ENCODE data around the gene TTLL11.

The TTLL11 gene

DNA sequence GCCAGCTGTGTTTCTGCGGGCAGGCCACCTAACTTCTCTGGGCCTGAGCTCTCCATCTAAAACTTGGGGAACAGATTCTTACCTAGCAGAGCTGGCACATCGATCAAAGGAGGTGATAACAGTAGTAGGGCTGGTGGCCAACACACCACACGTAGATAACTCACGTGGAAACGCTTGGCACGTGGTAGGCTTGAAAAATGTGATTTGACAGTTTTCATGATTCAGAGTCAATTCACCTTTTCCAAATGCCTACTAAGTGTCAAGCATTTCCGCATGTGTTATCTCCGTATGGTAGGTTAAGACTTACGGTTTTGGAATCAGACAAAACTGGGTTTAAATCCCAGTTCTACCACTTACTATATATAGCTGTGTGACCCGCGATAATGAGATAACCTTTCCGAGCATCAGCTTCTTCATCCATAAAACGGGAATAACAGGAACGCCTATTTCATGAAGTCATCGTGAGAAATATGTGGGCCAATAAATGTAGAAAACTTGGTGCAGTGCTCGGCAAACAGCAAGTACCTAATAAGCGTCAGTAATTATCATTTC lies 41.0 kb upstream of the TTLL11 start:
- no peak for DNase-seq (ENCODE audit: low read depth)
- H3K4me3 ChIP-seq (ENCODE audit: low read length) = no peak overlapping the region
- no peak for TF ChIP-seq CTCF (conservative IDR thresholded peaks at IDR 0.05; ENCODE audit: low read depth, low read length)

DNA sequence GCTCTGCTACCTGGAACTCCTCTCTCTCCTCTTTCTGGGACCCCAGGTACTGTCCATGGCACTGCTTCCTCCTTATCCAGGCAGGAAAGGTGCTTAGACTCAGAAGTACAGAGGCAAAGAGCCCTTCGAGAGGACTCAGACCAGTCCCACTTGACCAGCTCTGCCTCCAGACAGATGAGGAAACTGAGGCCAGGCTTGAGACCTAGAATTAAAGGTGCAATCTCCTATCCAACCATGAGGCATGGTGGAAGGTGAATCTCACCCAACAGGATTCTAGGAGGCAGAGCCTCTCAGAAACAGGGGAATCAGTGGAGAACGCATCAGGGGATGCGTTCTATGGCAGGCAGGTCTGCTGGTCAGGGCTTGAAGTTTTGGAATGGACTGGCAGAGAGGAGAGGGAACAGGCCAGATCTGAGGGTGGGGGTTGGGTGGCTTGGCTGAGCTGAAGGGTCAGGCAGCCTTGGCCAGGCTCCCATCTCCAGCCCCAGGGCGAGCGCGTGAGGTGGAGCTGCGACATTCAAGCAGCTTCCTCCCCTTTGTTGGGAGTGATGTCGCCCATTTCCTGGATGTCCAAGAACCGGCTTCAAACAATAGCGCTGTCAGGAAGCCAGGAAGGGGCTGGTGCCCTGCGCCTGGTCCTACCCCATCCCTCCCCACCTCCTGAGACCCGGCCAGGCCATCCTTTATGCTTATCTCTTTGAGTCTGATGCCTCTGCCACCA lies 40.3 kb upstream of the TTLL11 start:
- DNase-seq (ENCODE audit: low read depth) = no peak
- no peak for TF ChIP-seq CTCF (conservative IDR thresholded peaks at IDR 0.05; ENCODE audit: low read depth, low read length)
- H3K4me3 ChIP-seq (ENCODE audit: low read length) = no peak overlapping the region

- H3K4me3 ChIP-seq (ENCODE audit: low read length) = no peak overlapping the region
- no peak for DNase-seq (ENCODE audit: low read depth)
- no peak for TF ChIP-seq CTCF (conservative IDR thresholded peaks at IDR 0.05; ENCODE audit: low read depth, low read length)
These were observed 39.4 kb upstream of the TTLL11 start for GRCh38 chr9:122132539-122132938.

DNA sequence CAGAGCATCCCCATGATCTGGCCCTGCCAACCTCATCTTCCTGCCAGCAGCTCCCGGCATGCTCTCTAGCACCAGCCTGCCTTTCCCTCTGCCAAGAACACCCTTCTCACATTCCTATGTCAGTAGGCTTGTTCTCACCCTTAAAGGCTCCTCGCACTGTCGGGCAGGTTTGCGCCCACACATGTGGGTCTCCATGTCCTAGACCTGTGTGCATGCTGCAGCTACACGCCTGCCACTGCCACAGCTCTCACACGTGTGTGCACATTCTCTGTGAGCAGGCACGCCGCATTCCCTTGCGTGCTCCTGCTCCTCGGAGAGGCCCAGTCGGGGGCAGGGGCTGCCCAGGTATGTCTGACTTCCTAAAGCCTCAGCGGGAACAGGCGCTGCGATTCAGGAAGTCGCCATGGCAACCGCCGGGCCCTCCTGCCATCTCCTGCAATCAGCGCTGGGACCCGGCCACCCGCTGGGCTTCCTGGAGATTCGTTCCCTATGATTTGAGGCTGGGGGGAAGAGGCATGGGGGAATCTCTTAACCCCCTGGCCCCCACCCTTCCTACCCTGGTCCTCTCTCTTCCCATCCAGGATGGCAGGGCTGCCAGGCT lies 38.4 kb upstream of the TTLL11 start:
- TF ChIP-seq CTCF (conservative IDR thresholded peaks at IDR 0.05; ENCODE audit: low read depth, low read length) = no peak
- no peak for DNase-seq (ENCODE audit: low read depth)
- no peak overlapping the region for H3K4me3 ChIP-seq (ENCODE audit: low read length)

GRCh38 chr9:122130837-122131236 lies 37.7 kb upstream of the TTLL11 start:
- DNase-seq (ENCODE audit: low read depth) = no peak
- no peak for TF ChIP-seq CTCF (conservative IDR thresholded peaks at IDR 0.05; ENCODE audit: low read depth, low read length)
- H3K4me3 ChIP-seq (ENCODE audit: low read length) = no peak overlapping the region

- H3K4me3 ChIP-seq (ENCODE audit: low read length) = no peak overlapping the region
- no peak for DNase-seq (ENCODE audit: low read depth)
- no peak for TF ChIP-seq CTCF (conservative IDR thresholded peaks at IDR 0.05; ENCODE audit: low read depth, low read length)
These were observed 36.9 kb upstream of the TTLL11 start for GRCh38 chr9:122129969-122130368.

GRCh38 chr9:122128969-122129343 lies 35.8 kb upstream of the TTLL11 start:
- H3K4me3 ChIP-seq (ENCODE audit: low read length) = no peak overlapping the region
- no peak for TF ChIP-seq CTCF (conservative IDR thresholded peaks at IDR 0.05; ENCODE audit: low read depth, low read length)
- no peak for DNase-seq (ENCODE audit: low read depth)

Measured in retinal pigment epithelial cell (primary cell).